ENCODE results near the gene NANOG. TPM values are rescaled to one million over a fixed set of nuclear protein-coding genes. Genes with fewer than 3 reads are reported as not detected.
"Not testable (repeated sequence)": the region's sequence is repeated elsewhere in the genome, so short reads cannot be mapped to it uniquely, and the experiment has no call there.

The NANOG gene
- total RNA-seq, 1 donor from 2014 or later: 0.52 TPM

DNA sequence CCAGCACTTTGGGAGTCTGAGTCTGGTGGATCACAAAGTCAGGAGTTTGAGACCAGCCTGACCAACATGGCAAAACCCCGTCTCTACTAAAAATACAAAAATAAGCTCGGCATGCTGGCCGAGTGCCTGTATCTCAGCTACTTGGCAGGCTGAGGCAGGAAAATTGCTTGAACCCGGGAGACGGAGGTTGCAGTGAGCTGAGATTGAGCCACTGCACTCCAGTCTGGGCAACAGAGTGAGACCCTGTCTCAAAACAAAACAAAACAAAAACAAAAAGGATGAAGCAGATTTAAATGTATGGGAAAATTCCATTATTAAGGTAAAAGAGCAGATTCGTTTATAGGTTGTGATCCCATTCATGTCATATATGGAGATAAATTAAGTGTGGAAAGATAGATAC lies 17.1 kb downstream of the NANOG start:
- not testable (repeated sequence) for ATAC-seq

DNA sequence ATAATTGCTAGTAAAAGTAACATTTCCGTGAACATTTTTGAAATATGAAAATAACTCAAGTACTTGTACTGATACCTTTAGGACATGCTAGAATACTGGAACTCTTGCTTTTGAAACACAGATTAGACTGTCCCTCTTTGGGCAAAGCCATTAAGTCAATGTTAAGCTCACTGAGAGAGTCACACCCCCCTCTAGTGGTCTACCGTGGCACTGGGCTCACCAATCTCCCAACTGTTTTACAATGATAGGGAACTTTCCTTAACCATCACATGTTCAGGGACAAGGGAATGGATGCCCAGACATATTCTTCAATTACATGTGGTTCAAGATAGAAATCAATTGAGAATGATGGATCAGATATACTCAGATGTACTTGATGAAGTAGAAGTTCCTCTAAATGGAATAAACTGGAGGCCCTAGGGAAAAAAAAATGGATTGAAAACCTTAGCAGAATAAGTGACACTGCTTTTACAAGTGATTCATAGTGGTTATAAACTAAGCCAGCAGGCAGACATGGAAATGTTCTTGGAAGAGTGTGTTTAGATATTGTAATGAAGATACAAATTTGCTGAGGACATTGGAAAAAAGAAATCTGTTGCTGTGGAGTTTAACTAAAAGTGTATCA lies 17.8 kb downstream of the NANOG start:
- peak; percentile 72 for ATAC-seq

DNA sequence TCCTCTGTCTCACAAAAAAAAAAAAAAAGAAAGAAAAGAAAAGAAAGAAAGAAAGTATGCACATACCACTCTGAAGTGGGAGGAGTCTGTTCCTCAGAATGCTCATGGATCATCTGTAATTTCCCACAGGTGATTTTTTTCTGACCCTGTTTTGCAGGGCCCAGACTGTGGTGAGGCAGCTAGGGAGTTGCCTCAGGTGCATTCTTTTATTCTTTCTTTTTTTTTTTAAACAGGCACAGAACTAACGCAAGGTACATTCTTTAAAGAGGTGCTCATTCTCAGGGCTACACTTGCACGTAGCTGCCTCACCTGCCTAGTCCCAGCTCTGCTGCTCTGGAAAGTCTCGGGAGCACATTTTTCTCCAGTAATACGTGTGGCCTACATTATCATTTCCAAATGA lies 36.6 kb downstream of the NANOG start:
- ATAC-seq: peak; percentile 84

DNA sequence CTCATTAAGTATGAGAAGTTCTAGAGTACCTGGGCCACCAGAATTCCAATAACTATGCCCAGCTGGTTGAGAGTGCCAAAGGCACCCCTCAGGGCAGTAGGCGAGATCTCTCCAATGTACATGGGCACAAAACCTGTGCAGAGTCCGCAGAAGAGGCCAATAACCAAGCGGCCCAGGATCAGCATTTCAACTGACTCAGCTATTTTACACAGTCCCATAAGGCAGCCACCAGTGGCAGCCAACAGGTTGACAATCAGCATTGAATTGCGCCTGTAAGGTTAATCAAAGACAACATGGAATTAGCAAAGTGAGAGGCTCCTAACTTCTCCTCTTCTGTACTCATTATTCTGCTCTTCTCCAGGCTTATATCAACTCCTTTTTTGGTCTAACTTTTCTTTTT lies 40.5 kb downstream of the NANOG start:
- ATAC-seq: not testable (repeated sequence)

DNA sequence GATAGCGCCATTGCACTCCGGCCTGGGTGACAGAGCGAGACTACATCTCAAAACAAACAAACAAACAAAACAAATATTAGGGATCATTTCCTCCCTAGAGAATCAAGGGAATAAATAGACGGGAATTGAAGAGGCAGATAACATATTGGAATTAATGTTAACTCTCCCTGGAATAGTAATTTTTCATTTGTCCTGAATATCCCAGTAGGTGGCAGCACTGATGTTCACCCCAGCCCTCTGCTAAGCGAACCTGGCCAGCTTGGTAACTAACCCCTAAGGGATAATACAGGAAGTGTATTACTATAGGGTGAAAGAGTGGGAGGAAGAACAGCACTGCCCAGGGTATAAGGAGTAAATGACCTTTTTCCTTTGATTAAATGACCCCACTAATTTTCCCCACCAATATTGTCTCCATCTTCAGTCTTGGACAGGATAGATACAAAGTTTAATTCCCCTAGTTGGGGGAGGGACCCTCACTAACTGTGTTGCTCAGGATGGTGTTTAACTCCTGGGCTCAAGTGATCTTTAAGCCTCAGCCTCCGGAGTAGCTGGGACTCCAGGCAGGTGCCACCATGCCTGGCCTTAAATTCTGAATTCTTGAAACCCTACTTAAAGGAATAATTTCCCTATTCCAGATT lies 43.0 kb downstream of the NANOG start:
- ATAC-seq: peak; percentile 66

DNA sequence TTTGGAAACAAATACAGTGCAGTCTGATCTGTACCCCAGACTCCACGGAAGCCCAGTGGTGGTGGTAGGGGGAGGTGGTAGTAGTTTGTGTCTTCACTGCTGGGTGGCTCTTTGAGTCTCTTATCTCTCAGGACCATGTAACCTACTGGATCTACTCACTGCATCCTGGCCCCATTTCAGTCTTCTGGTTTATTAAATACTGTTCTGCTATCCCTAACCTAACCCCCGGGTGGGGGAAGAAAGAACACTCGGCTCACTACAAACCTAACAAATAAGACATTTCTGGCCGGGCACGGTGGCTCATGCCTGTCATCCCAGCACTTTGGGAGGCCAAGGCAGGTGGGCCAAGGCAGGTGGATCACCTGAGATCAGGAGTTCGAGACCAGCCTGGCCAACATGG lies 44.0 kb downstream of the NANOG start:
- ATAC-seq: not testable (repeated sequence)

DNA sequence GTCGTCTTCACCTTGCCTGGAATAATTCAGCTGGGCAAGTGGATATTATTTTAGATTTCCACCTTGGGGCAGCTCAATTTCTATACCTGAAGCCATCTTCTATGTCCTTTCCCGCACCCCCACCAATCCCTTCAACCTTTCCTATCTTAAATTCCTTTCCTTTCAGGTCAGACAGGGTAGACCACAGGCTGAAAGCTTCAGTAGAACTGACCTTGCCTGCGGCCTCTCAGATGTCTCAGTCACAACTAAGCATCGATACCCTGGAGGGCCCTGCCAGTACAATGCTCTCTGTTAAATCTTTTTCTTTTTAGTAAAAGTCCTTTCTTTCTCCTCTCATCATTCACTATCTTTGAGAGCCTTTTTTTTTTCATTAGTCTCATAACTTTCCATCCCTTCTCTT lies 44.6 kb downstream of the NANOG start:
- ATAC-seq: no peak

DNA sequence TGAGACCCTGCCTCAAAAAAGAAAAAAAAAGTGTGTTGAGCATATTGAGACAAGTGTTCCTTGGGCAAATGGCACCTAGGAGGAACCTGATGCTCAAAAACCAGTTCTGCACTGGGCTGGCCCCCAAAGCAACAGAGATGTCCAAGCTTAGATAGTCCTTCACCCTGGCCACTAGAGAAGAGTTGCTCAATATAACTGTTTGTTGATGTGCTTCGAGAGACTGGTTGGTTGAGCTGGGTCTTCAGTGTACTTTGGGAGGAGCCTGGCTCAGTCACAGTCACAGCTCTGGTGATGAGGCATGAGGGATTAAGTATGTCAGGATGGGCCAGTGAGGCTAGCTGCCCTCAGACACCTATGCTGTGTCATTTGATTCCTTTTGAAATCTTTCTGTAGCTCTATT lies 45.5 kb downstream of the NANOG start:
- peak; percentile 81 for ATAC-seq

DNA sequence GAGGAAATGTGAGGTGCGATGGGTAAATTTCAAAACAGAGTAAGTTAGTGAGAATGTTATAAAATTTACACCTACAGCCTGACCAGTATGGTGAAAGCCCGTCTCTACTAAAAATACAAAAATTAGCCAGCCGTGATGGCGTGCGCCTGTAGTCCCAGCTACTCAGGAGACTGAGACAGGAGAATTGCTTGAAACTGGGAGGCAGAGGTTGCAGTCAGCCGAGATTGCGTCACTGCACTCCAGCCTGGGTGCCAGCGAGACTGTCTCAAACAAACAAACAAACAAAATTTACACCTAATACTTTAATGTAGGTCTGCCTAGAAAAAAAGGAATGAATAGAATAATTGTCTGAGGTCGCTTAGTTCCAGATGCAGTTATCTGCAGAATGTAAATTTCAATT lies 45.9 kb downstream of the NANOG start:
- ATAC-seq: no peak

DNA sequence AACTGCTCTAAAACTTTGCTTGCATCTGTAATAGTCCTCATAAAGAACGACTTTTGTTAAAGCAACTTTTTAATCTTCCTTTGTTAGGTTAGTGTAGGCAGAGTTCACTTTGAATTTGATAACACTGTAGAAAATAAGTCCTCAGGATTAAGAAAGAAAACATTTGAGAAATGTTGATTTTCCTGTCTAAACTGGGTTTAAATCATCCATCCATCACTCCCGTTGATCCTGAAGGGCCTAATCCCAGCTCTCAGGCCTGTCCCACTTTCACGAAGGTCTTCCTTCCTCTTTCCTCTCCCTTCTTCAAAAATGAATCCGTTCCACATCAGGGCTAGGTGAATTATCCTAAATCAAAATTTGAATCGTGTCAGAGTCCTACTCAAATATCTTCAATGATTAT lies 46.6 kb downstream of the NANOG start:
- no peak for ATAC-seq

DNA sequence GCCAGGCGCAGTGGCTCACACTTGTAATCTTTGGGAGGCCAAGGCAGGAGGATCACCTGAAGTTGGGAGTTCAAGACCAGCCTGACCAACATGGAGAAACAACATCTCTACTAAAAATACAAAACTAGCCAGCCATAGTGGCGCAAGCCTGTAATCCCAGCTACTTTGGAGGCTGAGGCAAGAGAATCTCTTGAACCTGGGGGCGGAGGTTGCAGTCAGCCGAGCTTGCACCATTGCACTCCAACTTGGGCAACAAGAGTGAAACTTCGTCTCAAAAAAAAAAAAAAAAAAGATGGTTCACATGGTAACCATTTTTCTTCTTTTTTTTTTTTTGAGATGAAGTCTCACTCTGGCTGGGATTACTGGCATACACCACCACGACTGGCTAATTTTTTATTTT lies 48.2 kb downstream of the NANOG start:
- no peak for ATAC-seq

DNA sequence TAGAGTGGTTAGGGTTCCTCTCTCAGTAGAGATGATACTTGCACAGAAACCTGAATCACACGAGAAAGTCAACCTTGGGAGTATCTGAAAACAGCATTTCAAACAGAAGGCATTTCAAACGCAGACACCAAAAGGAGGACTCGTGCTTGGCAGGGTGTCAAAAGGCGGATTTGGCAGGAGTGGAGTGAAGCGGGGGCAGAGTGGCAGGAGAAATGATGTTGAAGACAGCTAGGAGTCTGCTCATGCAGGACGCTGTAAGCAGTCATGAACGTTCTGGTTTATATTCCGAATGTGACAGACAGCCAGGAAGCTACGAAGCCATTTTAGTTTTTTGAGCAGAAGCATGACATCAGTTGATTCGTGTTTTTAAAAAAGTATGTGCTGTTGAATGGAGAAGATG lies 50.0 kb downstream of the NANOG start:
- not testable (repeated sequence) for ATAC-seq

DNA sequence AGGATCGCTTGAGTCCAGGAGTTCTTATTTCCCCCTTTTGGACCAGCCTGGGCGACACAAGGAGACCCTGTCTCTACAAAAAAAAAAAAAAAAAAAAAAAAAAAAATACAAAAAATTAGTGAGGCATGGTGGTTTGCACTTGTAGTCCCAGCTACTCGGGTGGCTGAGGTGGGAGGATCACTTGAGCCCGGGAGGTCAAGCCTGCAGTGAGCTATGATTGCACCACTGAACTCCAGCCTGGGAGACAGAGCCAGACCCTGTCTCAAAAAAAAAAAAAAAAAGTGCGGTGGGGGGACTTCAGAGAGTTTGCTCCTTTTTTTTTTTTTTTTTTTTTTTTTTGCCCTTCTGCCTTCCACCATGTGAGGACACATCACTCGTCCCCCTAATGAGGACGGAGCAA lies 50.6 kb downstream of the NANOG start:
- not testable (repeated sequence) for ATAC-seq

DNA sequence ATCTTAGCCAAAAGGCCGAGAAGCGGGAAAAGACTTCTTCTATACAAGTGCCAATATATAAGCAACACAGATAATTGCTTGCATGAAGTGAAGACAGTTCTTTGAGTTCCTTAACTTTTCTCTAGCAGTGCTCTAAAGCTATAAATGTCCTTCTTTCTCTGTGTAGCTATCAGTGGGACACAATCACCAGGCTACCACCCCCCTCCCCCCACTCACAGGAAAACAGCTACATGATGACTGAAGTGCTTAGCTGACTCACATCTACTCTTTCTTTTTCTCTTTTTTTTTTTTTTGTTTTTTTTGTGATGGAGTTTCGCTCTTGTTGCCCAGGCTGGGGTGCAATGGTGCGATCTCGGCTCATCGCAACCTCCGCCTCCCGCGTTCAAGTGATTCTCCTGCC lies 53.2 kb downstream of the NANOG start:
- ATAC-seq: not testable (repeated sequence)

DNA sequence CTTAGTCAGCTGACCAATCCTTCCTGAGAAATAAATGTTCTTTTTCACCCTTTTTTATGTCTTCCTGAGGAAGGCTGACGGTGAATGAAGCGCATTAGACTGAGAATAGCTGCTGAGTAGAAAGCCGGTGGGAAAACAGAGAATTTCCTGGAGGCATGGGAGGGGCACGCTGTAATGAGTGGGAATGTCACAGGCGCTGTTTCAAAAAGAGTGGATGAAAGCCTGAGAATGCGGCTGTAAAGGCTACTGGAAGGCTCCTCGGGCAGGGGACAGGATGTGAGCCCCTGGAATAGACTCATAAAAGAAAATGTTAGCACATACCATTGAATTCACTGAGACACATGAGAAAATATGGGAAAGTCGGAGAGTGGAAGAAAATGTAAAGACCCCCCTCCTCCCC lies 53.9 kb downstream of the NANOG start:
- not testable (repeated sequence) for ATAC-seq

DNA sequence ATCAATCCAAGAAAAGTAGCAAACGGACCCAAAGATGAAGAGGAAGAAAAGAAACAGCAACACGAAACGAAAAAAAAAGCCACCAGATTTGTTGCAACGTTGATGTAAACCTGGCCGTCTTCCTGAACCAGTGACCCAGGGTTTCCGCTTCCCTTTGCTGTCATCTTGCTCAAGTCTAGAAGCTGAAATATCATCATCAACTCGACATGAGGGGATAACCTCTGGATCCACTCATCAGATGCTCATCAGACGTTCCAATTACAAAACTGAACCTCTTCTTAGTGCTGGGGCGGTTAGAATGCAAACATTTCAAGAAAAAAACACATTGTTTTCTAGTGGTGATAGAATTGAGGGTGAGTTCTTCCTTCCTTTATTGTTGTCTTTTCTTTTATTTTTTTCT lies 54.4 kb downstream of the NANOG start:
- not testable (repeated sequence) for ATAC-seq

DNA sequence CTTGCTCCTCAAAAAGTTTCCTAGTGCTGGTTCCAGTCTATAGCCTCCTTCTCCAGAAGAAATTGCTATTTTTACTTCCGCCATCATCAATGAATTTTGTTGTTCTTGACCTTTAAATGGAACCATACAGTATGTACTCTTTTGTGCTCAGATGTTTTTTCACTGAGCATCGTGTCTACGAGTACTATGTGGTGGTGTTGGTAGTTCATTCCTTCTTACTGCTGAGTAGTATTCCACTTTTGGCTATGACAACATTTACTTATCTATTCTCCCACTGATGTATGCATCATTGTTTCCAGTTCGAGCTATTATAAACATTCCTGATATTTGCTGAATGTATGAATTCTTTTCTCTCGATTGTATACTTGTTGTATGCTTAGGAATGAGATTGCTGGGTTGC lies 54.9 kb downstream of the NANOG start:
- ATAC-seq: no peak

DNA sequence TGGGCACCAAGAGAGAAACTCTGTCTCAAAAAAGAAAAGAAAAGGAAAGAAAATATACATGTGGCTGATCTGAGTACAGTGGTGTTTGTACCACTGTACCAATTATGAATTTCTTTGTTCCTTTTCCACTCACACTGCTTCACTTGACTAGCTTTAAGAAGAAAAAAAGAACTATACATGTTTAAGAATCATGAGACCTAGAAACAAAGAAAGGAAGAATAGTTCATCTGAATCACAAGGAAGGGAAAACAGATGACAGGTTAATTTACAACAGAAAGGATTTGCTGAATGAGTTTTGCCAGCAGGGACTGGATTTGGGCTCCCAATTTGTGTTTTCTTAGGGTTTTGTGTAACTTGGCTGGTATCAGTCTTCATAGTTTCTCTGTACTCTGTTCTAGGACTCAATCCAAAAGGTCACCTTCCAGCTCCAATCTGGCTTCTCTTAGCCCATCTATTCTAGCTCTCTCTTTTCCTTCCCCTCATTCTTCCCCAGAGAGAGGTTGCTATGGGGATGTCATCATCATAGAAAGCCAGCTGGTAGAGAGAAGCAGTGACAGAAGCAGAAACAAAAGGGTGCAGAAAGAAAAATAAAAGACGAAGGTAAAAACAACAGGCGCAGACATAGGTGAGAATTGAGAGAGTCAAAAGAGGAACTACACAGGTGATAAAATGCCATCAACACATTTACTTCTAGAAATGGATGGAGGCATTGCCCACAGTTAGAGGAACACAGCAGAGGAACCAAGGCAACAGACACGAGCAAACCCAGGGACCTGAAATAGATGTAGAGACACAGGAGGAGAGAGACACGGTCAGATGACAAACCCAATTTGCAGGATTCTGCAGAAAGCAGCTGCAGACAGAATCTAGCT lies 58.3 kb downstream of the NANOG start:
- ATAC-seq: not testable (repeated sequence)

DNA sequence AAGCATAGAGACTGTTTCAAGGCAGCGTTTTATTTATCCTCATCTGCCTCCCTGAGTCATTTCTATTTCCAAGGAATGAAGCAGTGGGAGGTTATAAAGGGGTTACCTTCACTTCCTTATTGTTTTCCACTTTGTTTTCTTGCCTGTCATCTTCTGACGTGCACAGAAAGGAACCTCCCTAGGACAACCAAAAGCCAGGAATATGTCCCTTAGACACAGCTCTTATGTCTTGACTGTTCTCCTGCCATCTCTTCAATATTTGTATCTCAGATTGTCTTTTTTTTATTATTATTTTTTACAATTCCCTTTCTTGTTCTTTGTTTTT lies 58.9 kb downstream of the NANOG start:
- ATAC-seq: not testable (repeated sequence)

All from esophagus mucosa (tissue), 1 donor.